Parathyroid adenoma (tissue), 2 donors: ENCODE measurements around the gene HOXD12.

ENCODE experiments used
- H2AFZ ChIP-seq: fragments of 300-600 bp; sonication (generic); one replicate; pipeline ENCODE4 v1.7.0; 2017; ENCODE audit warnings: antibody characterized with exemption, mild to moderate bottlenecking
- H3K27ac ChIP-seq: fragments of 300-600 bp; sonication (generic); one replicate; pipeline ENCODE4 v1.7.0; 2017
- H3K27me3 ChIP-seq: fragments of 300-600 bp; sonication (generic); one replicate; pipeline ENCODE4 v1.7.0; 2017; ENCODE audit warnings: low read length; ENCODE audit not compliant: control insufficient read depth, insufficient read depth
- H3K36me3 ChIP-seq: fragments of 300-600 bp; sonication (generic); one replicate; pipeline ENCODE4 v1.7.0; 2017; ENCODE audit warnings: low read length; ENCODE audit not compliant: control insufficient read depth, insufficient read depth
- H3K4me1 ChIP-seq: fragments of 300-600 bp; sonication (generic); one replicate; pipeline ENCODE4 v1.7.0; 2017; ENCODE audit warnings: control low read depth
- H3K4me2 ChIP-seq: fragments of 300-600 bp; sonication (generic); one replicate; pipeline ENCODE4 v1.7.0; 2017; ENCODE audit warnings: low read length
- H3K4me3 ChIP-seq: fragments of 300-600 bp; sonication (generic); one replicate; pipeline ENCODE4 v1.7.0; 2017; ENCODE audit warnings: low read depth, low read length
- H3K79me2 ChIP-seq: fragments of 300-600 bp; sonication (generic); one replicate; pipeline ENCODE4 v1.7.0; 2017; ENCODE audit warnings: control low read depth
- H3K9ac ChIP-seq: fragments of 300-600 bp; sonication (generic); one replicate; pipeline ENCODE4 v1.7.0; 2017; ENCODE audit warnings: mild to moderate bottlenecking
- H3K9me3 ChIP-seq: fragments of 300-600 bp; sonication (generic); one replicate; pipeline ENCODE4 v1.7.0; 2017; ENCODE audit warnings: low read length; ENCODE audit not compliant: control insufficient read depth
- CTCF ChIP-seq: fragments of 300-600 bp; sonication (generic); IDR thresholded peaks from one replicate; pipeline ENCODE4 v1.7.0; 2017; ENCODE audit warnings: antibody characterized with exemption, mild to moderate bottlenecking
- donor health status: primary hyperparathyroidism.

HOXD12 gene

GRCh38 chr2:176136374-176137251 is 37.0 kb downstream of the HOXD12 start:
- no peak for TF ChIP-seq CTCF
- no peaks in the 10 kb centered on the region for H3K79me2 ChIP-seq
- peaks cover 24% of the 10 kb centered on the region for H3K27me3 ChIP-seq
- H3K4me1 ChIP-seq = no peaks in the 10 kb centered on the region
- H3K36me3 ChIP-seq = no peaks in the 10 kb centered on the region
- peak overlapping the region; percentile 18 for H3K4me2 ChIP-seq
- peak overlapping the region; percentile 33 for H3K4me3 ChIP-seq
- no peak overlapping the region for H3K9ac ChIP-seq
- no peak overlapping the region for H3K27ac ChIP-seq
- no peaks in the 10 kb centered on the region for H3K9me3 ChIP-seq
- no peak overlapping the region for H2AFZ ChIP-seq

- no peak overlapping the region for H2AFZ ChIP-seq
- peaks cover 24% of the 10 kb centered on the region for H3K27me3 ChIP-seq
- H3K4me1 ChIP-seq = no peaks in the 10 kb centered on the region
- H3K9me3 ChIP-seq = no peaks in the 10 kb centered on the region
- H3K9ac ChIP-seq = no peak overlapping the region
- H3K4me3 ChIP-seq = peak overlapping the region; percentile 33
- TF ChIP-seq CTCF = no peak
- no peak overlapping the region for H3K4me2 ChIP-seq
- no peaks in the 10 kb centered on the region for H3K36me3 ChIP-seq
- H3K27ac ChIP-seq = no peak overlapping the region
- H3K79me2 ChIP-seq = no peaks in the 10 kb centered on the region
Measured at GRCh38 chr2:176137252-176137580, 37.6 kb downstream of the HOXD12 start.

DNA sequence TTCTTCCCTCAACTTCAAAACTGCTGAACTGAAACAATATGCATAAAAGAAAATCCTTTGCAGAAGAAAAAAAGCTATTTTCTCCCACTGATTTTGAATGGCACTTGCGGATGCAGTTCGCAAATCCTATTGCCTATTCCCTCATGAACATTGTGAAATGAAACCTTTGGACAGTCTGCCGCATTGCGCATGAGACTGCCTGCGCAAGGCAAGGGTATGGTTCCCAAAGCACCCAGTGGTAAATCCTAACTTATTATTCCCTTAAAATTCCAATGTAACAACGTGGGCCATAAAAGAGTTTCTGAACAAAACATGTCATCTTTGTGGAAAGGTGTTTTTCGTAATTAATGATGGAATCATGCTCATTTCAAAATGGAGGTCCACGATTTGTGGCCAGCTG is 38.3 kb downstream of the HOXD12 start:
- peaks cover 22% of the 10 kb centered on the region for H3K27me3 ChIP-seq
- H3K27ac ChIP-seq = no peak overlapping the region
- H3K9me3 ChIP-seq = no peaks in the 10 kb centered on the region
- H2AFZ ChIP-seq = no peak overlapping the region
- no peaks in the 10 kb centered on the region for H3K79me2 ChIP-seq
- no peak for TF ChIP-seq CTCF
- no peaks in the 10 kb centered on the region for H3K4me1 ChIP-seq
- no peak overlapping the region for H3K4me3 ChIP-seq
- no peak overlapping the region for H3K9ac ChIP-seq
- no peak overlapping the region for H3K4me2 ChIP-seq
- H3K36me3 ChIP-seq = no peaks in the 10 kb centered on the region

DNA sequence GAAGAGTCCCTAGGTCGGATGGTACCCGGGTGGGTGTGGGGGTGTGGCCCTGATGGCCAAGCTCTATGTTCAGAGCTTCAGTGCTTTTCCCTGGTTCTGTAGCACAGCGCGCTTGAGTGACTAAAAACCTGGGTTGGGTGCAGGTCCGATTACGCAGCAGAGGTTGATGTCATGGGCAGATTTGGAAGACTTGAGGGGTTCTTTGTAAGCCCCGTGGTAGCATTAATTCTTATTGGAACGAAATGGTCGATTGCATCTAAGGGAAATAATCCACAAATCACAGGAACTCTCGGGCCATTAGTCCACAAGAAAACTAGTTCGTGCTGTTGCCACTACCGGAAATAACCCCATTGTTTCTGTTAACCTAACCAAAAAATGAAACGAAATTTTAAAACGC is 38.9 kb downstream of the HOXD12 start:
- Histone ChIP-seq H3K27me3 (peaks cover 22% of the 10 kb centered on the region), H2AFZ (no peak overlapping the region), H3K9me3 (no peaks in the 10 kb centered on the region), H3K36me3 (no peaks in the 10 kb centered on the region), H3K27ac (no peak overlapping the region), H3K4me1 (no peaks in the 10 kb centered on the region), H3K79me2 (no peaks in the 10 kb centered on the region), H3K9ac (no peak overlapping the region), H3K4me2 (no peak overlapping the region), H3K4me3 (no peak overlapping the region)
- no peak for TF ChIP-seq CTCF
